Upper lobe of right lung (tissue), 1 donor: ENCODE measurements around the gene BTG4. TPM values are rescaled to one million over a fixed set of nuclear protein-coding genes. Genes with fewer than 3 reads are reported as not detected.

ENCODE experiments used
- ATAC-seq: fragments of 200-7000 bp; cut with Tn5 transposase; one replicate; pipeline ENCODE4 v1.9.1; 2020; ENCODE audit warnings: mild to moderate bottlenecking, moderate library complexity
- DNase-seq: peaks from one replicate; pipeline ENCODE4 v3.0.0-alpha.2; 2020
- H3K27ac ChIP-seq: fragments of 200-600 bp; one replicate; pipeline ENCODE4 v1.8.0; 2022
- H3K27me3 ChIP-seq: fragments of 200-600 bp; one replicate; pipeline ENCODE4 v1.8.0; 2022; ENCODE audit warnings: mild to moderate bottlenecking
- H3K36me3 ChIP-seq: fragments of 200-600 bp; one replicate; pipeline ENCODE4 v1.8.0; 2022
- H3K4me1 ChIP-seq: fragments of 200-600 bp; one replicate; pipeline ENCODE4 v1.8.0; 2022
- H3K4me3 ChIP-seq: fragments of 200-600 bp; one replicate; pipeline ENCODE4 v1.8.0; 2022; ENCODE audit warnings: mild to moderate bottlenecking
- H3K9me3 ChIP-seq: fragments of 200-600 bp; one replicate; pipeline ENCODE4 v1.8.0; 2022
- CTCF ChIP-seq: fragments of 200-600 bp; IDR thresholded peaks from one replicate; pipeline ENCODE4 v1.8.0; 2022; ENCODE audit warnings: antibody characterized with exemption
- intact Hi-C: fragments of 100-400 bp; cut with DNase I; formaldehyde crosslinking; loops from one replicate; pipeline ENCODE4 v1.11.0; 2022
- total RNA-seq: library from RNA; stranded (reverse); fragmentation: NEBNext Ultra II Directional; extraction: Animal tissue kit (Norgen Biotek cat#: 25700); gene quantifications from one replicate; pipeline ENCODE4 v1.2.1, GENCODE V29; 2021
- donor health status: DM: no; HTN: yes; CAD: no; lungs with severe emphysema.

Gene BTG4
- total RNA-seq, 1 donor from 2014 or later: not detected

GRCh38 chr11:111456859-111457730, 55.1 kb downstream of the BTG4 start:
- Histone ChIP-seq H3K27me3 (no peaks in the 10 kb centered on the region), H3K4me3 (no peak overlapping the region), H3K4me1 (no peaks in the 10 kb centered on the region), H3K27ac (no peak overlapping the region), H3K9me3 (no peaks in the 10 kb centered on the region), H3K36me3 (no peaks in the 10 kb centered on the region)
- TF ChIP-seq CTCF: no peak
- intact Hi-C loops: no loop called here
- no peak for DNase-seq
- ATAC-seq: no peak

- H3K27ac ChIP-seq: no peak overlapping the region
- no peaks in the 10 kb centered on the region for H3K9me3 ChIP-seq
- ATAC-seq: no peak
- no peaks in the 10 kb centered on the region for H3K27me3 ChIP-seq
- H3K4me3 ChIP-seq: no peak overlapping the region
- DNase-seq: no peak
- H3K4me1 ChIP-seq: no peaks in the 10 kb centered on the region
- no peaks in the 10 kb centered on the region for H3K36me3 ChIP-seq
- intact Hi-C loops: no loop called here
- no peak for TF ChIP-seq CTCF
Measured at GRCh38 chr11:111456086-111456858, 55.9 kb downstream of the BTG4 start.

GRCh38 chr11:111455291-111456085, 56.7 kb downstream of the BTG4 start:
- intact Hi-C loops: no loop called here

GRCh38 chr11:111454561-111455192, 57.5 kb downstream of the BTG4 start:
- peak; percentile 37 for TF ChIP-seq CTCF
- H3K27ac ChIP-seq: no peak overlapping the region
- H3K36me3 ChIP-seq: no peaks in the 10 kb centered on the region
- intact Hi-C loops: no loop called here
- DNase-seq: no peak
- H3K4me1 ChIP-seq: no peaks in the 10 kb centered on the region
- ATAC-seq: peak; percentile 54
- no peaks in the 10 kb centered on the region for H3K9me3 ChIP-seq
- H3K27me3 ChIP-seq: no peaks in the 10 kb centered on the region
- H3K4me3 ChIP-seq: no peak overlapping the region

More at GRCh38 chr11:111455291-111456085, 56.7 kb downstream of the BTG4 start:
- H3K9me3 ChIP-seq: no peaks in the 10 kb centered on the region
- H3K4me3 ChIP-seq: no peak overlapping the region
- no peak for TF ChIP-seq CTCF
- DNase-seq (no peak), ATAC-seq (no peak)
- H3K27ac ChIP-seq: no peak overlapping the region
- no peaks in the 10 kb centered on the region for H3K36me3 ChIP-seq
- no peaks in the 10 kb centered on the region for H3K27me3 ChIP-seq
- no peaks in the 10 kb centered on the region for H3K4me1 ChIP-seq
